Measurements from ENCODE around the gene FGF5.

FGF5 gene

GRCh38 chr4:80249144-80249543 is 17.3 kb upstream of the FGF5 start:
- ChIA-PET POLR2A (no interaction called here), CTCF (no interaction called here)
- no peak for DNase-seq (ENCODE audit: extremely low spot score)
- TF ChIP-seq PKNOX1 (IDR thresholded peaks at IDR 0.05) (no peak), LEF1 (IDR thresholded peaks at IDR 0.05; ENCODE audit: borderline replicate concordance) (no peak), FOXK2 (IDR thresholded peaks at IDR 0.05) (no peak), FOXA1 (IDR thresholded peaks at IDR 0.05) (no peak), TARDBP (IDR thresholded peaks at IDR 0.05) (no peak), ZNF384 (IDR thresholded peaks at IDR 0.05) (no peak), ARNT (IDR thresholded peaks at IDR 0.05) (no peak)

- ChIA-PET POLR2A (no interaction called here), CTCF (interaction anchor here (1.0 kb wide), 1 partner anchor 83 kb away, joined by 3 read pairs; the partner anchor contains the start of gene CFAP299)
- DNase-seq (ENCODE audit: extremely low spot score) = no peak
- TF ChIP-seq SUZ12 (IDR thresholded peaks at IDR 0.05) (no peak), CTBP1 (IDR thresholded peaks at IDR 0.05; ENCODE audit: borderline replicate concordance) (no peak), HDGF (IDR thresholded peaks at IDR 0.05; ENCODE audit: borderline replicate concordance) (no peak), ZNF384 (IDR thresholded peaks at IDR 0.05) (no peak), TARDBP (IDR thresholded peaks at IDR 0.05) (no peak), NFRKB (IDR thresholded peaks at IDR 0.05) (no peak), PKNOX1 (IDR thresholded peaks at IDR 0.05) (no peak), FOXM1 (IDR thresholded peaks at IDR 0.05; ENCODE audit: borderline replicate concordance) (no peak), BHLHE40 (IDR thresholded peaks at IDR 0.05; ENCODE audit: borderline replicate concordance) (no peak), ELF4 (IDR thresholded peaks at IDR 0.05) (no peak), LEF1 (IDR thresholded peaks at IDR 0.05; ENCODE audit: borderline replicate concordance) (no peak)
Measured at GRCh38 chr4:80252427-80252826, 14.0 kb upstream of the FGF5 start.

- DNase-seq (ENCODE audit: extremely low spot score) = no peak
- ChIA-PET POLR2A (no interaction called here), CTCF (no interaction called here)
- no peak for TF ChIP-seq NFRKB (IDR thresholded peaks at IDR 0.05)
- TF ChIP-seq PKNOX1 (IDR thresholded peaks at IDR 0.05) = no peak
- no peak for TF ChIP-seq TARDBP (IDR thresholded peaks at IDR 0.05)
- TF ChIP-seq ELF4 (IDR thresholded peaks at IDR 0.05) = no peak
- TF ChIP-seq BHLHE40 (IDR thresholded peaks at IDR 0.05; ENCODE audit: borderline replicate concordance) = no peak
- no peak for TF ChIP-seq ARNT (IDR thresholded peaks at IDR 0.05)
- TF ChIP-seq HDGF (IDR thresholded peaks at IDR 0.05; ENCODE audit: borderline replicate concordance) = no peak
- no peak for TF ChIP-seq FOXK2 (IDR thresholded peaks at IDR 0.05)
- no peak for TF ChIP-seq CTBP1 (IDR thresholded peaks at IDR 0.05; ENCODE audit: borderline replicate concordance)
- no peak for TF ChIP-seq ZNF384 (IDR thresholded peaks at IDR 0.05)
- TF ChIP-seq LEF1 (IDR thresholded peaks at IDR 0.05; ENCODE audit: borderline replicate concordance) = no peak
- TF ChIP-seq FOXM1 (IDR thresholded peaks at IDR 0.05; ENCODE audit: borderline replicate concordance) = no peak
Measured at GRCh38 chr4:80252953-80253352, 13.5 kb upstream of the FGF5 start.

- POLR2A ChIA-PET = no interaction called here
- no peak for DNase-seq (ENCODE audit: extremely low spot score)
- CTCF ChIA-PET = interaction anchor here (0.5 to 0.6 kb wide), 2 partner anchors 12 to 23 kb away, joined by 3 read pairs; no protein-coding TSS in a partner anchor
- no peak for TF ChIP-seq SUZ12 (IDR thresholded peaks at IDR 0.05)
- no peak for TF ChIP-seq NFRKB (IDR thresholded peaks at IDR 0.05)
- no peak for TF ChIP-seq HDGF (IDR thresholded peaks at IDR 0.05; ENCODE audit: borderline replicate concordance)
- no peak for TF ChIP-seq FOXK2 (IDR thresholded peaks at IDR 0.05)
- no peak for TF ChIP-seq L3MBTL2 (conservative IDR thresholded peaks at IDR 0.05)
- no peak for TF ChIP-seq LEF1 (IDR thresholded peaks at IDR 0.05; ENCODE audit: borderline replicate concordance)
- no peak for TF ChIP-seq FOXA1 (IDR thresholded peaks at IDR 0.05)
- TF ChIP-seq ARNT (IDR thresholded peaks at IDR 0.05) = no peak
- TF ChIP-seq SP1 (IDR thresholded peaks at IDR 0.05) = no peak
- no peak for TF ChIP-seq ZNF384 (IDR thresholded peaks at IDR 0.05)
- no peak for TF ChIP-seq ELF4 (IDR thresholded peaks at IDR 0.05)
- no peak for TF ChIP-seq FOXM1 (IDR thresholded peaks at IDR 0.05; ENCODE audit: borderline replicate concordance)
- TF ChIP-seq CTBP1 (IDR thresholded peaks at IDR 0.05; ENCODE audit: borderline replicate concordance) = no peak
- TF ChIP-seq PKNOX1 (IDR thresholded peaks at IDR 0.05) = no peak
- no peak for TF ChIP-seq BHLHE40 (IDR thresholded peaks at IDR 0.05; ENCODE audit: borderline replicate concordance)
- TF ChIP-seq TARDBP (IDR thresholded peaks at IDR 0.05) = no peak
Measured at GRCh38 chr4:80253510-80253909, 13.0 kb upstream of the FGF5 start.

GRCh38 chr4:80254114-80254513 is 12.3 kb upstream of the FGF5 start:
- POLR2A ChIA-PET = no interaction called here
- TF ChIP-seq PKNOX1 (IDR thresholded peaks at IDR 0.05) (no peak), CTBP1 (IDR thresholded peaks at IDR 0.05; ENCODE audit: borderline replicate concordance) (no peak), ZNF384 (IDR thresholded peaks at IDR 0.05) (no peak), ELF4 (IDR thresholded peaks at IDR 0.05) (no peak), HDGF (IDR thresholded peaks at IDR 0.05; ENCODE audit: borderline replicate concordance) (no peak), SUZ12 (IDR thresholded peaks at IDR 0.05) (no peak)

More at GRCh38 chr4:80254114-80254513, 12.3 kb upstream of the FGF5 start:
- no peak for DNase-seq (ENCODE audit: extremely low spot score)
- CTCF ChIA-PET = interaction anchor here (0.6 kb wide), 1 partner anchor 23 kb away, joined by 3 read pairs; no protein-coding TSS in a partner anchor
